Transverse colon (tissue), 4 donors: Measurements from ENCODE around the gene ARHGAP40. TPM values are rescaled to one million over a fixed set of nuclear protein-coding genes. Genes with fewer than 3 reads are reported as not detected.

Source experiments
- DNase-seq: peaks from one replicate; pipeline ENCODE4 v3.0.0-alpha.2; 2019
- H3K27ac ChIP-seq, 4 donors: fragments of 200-600 bp; sonication (generic); 2 replicates each; pipeline ENCODE4 v1.5.1; 2016 to 2018; ENCODE audit warnings: inconsistent platforms in 4 of 4
- H3K27me3 ChIP-seq: fragments of 200-600 bp; sonication (generic); 2 replicates; pipeline ENCODE4 v1.5.1; 2017; ENCODE audit warnings: inconsistent platforms
- H3K36me3 ChIP-seq, 4 donors: fragments of 200-600 bp; sonication (generic); 2 replicates each; pipeline ENCODE4 v1.5.1; 2017 to 2019; ENCODE audit warnings: inconsistent platforms in 4 of 4
- H3K4me1 ChIP-seq, 4 donors: fragments of 200-600 bp; sonication (generic); 2 replicates each; pipeline ENCODE4 v1.5.1; 2017 to 2020; ENCODE audit warnings: inconsistent platforms in 4 of 4
- H3K4me3 ChIP-seq, 4 donors: fragments of 200-600 bp; sonication (generic); 1 replicate in 1 of 4; 2 replicates in 3 of 4; pipeline versions ENCODE4 v1.5.1 to v1.6.1; 2017 to 2019; ENCODE audit warnings: inconsistent platforms in 4 of 4
- H3K9me3 ChIP-seq, 2 donors: fragments of 200-600 bp; sonication (generic); 2 replicates each; pipeline ENCODE4 v1.5.1; 2017 to 2019; ENCODE audit warnings: inconsistent platforms in 2 of 2
- CTCF ChIP-seq, 5 experiments: fragments of 200-600 bp in 3 of 5; fragments of 450-650 bp in 2 of 5; sonication (generic) in 3 of 5; IDR thresholded peaks; 1 replicate in 2 of 5; 2 replicates in 3 of 5; pipeline ENCODE4 v1.5.1; 2016 to 2017; ENCODE audit warnings: antibody characterized with exemption in 5 of 5, inconsistent platforms in 3 of 5, mild to moderate bottlenecking in 2 of 5, moderate library complexity in 1 of 5
- EP300 ChIP-seq: sonication (generic); formaldehyde crosslinking; IDR thresholded peaks from one replicate; pipeline ENCODE4 v1.6.1; 2017; ENCODE audit warnings: antibody characterized with exemption, low read depth
- POLR2A ChIP-seq: fragments of 450-650 bp; IDR thresholded peaks from one replicate; pipeline ENCODE4 v1.6.1; 2016; ENCODE audit warnings: antibody characterized with exemption, mild to moderate bottlenecking, moderate library complexity
- POLR2AphosphoS5 ChIP-seq, 3 donors: sonication (generic); formaldehyde crosslinking; IDR thresholded peaks; one replicate each; pipeline ENCODE4 v1.6.1; 2016; ENCODE audit warnings: antibody characterized with exemption in 3 of 3
- WGBS, 2 donors: methylation state at CpG; one replicate each; pipeline ENCODE4 v1.1.5; 2018; ENCODE audit warnings: low coverage in 1 of 2; 5-methylcytosine and 5-hydroxymethylcytosine counted together
- in situ Hi-C, 4 donors: fragments of 200-750 bp; cut with MboI; loops; one replicate each; pipeline versions ENCODE4 v1.15.0 to v1.15.1; 2017; ENCODE audit warnings: low sequenced_read_pairs in 3 of 4, low pct_ligation_motif_present in 1 of 4, low pct_unique_long_range_greater_than_20kb in 1 of 4
- intact Hi-C: fragments of 100-400 bp; cut with DNase I; formaldehyde crosslinking; loops from one replicate; pipeline ENCODE4 v1.15.1; 2023; ENCODE audit warnings: low total_unique reads
- total RNA-seq, 4 donors: library from RNA; depleted of rRNA; stranded (reverse); fragments of >200 nt; gene quantifications; one replicate each; pipeline ENCODE4 v1.1.0, GENCODE V29; 2016

Gene ARHGAP40
- total RNA-seq, 4 donors from 2014 or later, result not detected

- Histone ChIP-seq H3K27ac (no peak overlapping the region), H3K36me3 (no peaks in the 10 kb centered on the region), H3K27me3 (no peaks in the 10 kb centered on the region), H3K9me3 (no peaks in the 10 kb centered on the region), H3K4me1 (no peaks in the 10 kb centered on the region), H3K4me3 (no peak overlapping the region)
- WGBS, 2 donors, result 63 to 83% methylated on average over 3 to 10 of the region's 10 CpGs
- no peak for DNase-seq
- intact Hi-C loops, result no loop called here
- in situ Hi-C loops, result loop anchor here in 2 of 4 donors (25.0 kb wide), 3 partner anchors 260 to 410 kb away; no protein-coding TSS in a partner anchor
- TF ChIP-seq CTCF (IDR thresholded peaks at IDR 0.05) (no peak), POLR2AphosphoS5 (IDR thresholded peaks at IDR 0.05) (no peak), EP300 (no peak), POLR2A (no peak)
These were observed 25.5 kb downstream of the ARHGAP40 start for GRCh38 chr20:38626921-38627659.

- in situ Hi-C loops (loop anchor here in 2 of 4 donors (25.0 kb wide), 3 partner anchors 258 to 408 kb away; no protein-coding TSS in a partner anchor), intact Hi-C loops (no loop called here)
- WGBS, 2 donors, result 73 to 100% methylated on average over 1 to 9 of the region's 9 CpGs
- DNase-seq, result no peak
- H3K27me3 ChIP-seq, result peaks cover 3% of the 10 kb centered on the region
- no peak overlapping the region for H3K4me3 ChIP-seq
- H3K9me3 ChIP-seq, result no peaks in the 10 kb centered on the region
- no peaks in the 10 kb centered on the region for H3K4me1 ChIP-seq
- no peaks in the 10 kb centered on the region for H3K36me3 ChIP-seq
- TF ChIP-seq POLR2AphosphoS5 (IDR thresholded peaks at IDR 0.05) (no peak), CTCF (IDR thresholded peaks at IDR 0.05) (no peak), POLR2A (no peak), EP300 (no peak)
- H3K27ac ChIP-seq, result no peak overlapping the region
These were observed 27.2 kb downstream of the ARHGAP40 start for GRCh38 chr20:38628580-38629470.

- Histone ChIP-seq H3K9me3 (no peaks in the 10 kb centered on the region), H3K4me3 (no peak overlapping the region), H3K4me1 (no peaks in the 10 kb centered on the region), H3K36me3 (no peaks in the 10 kb centered on the region), H3K27me3 (peaks cover 15% of the 10 kb centered on the region), H3K27ac (no peak overlapping the region)
- TF ChIP-seq CTCF (IDR thresholded peaks at IDR 0.05) (no peak), POLR2A (no peak), EP300 (no peak), POLR2AphosphoS5 (IDR thresholded peaks at IDR 0.05) (no peak)
- intact Hi-C loops, result no loop called here
- WGBS, 2 donors, result 79 to 100% methylated on average over 1 of the region's 1 CpG
- in situ Hi-C loops, result loop anchor here in 2 of 4 donors (25.0 kb wide), 3 partner anchors 257 to 407 kb away; no protein-coding TSS in a partner anchor
- DNase-seq, result no peak
These were observed 28.4 kb downstream of the ARHGAP40 start for GRCh38 chr20:38629979-38630378.

- Histone ChIP-seq H3K27me3 (peaks cover 21% of the 10 kb centered on the region), H3K4me1 (no peaks in the 10 kb centered on the region), H3K36me3 (no peaks in the 10 kb centered on the region), H3K27ac (no peak overlapping the region), H3K4me3 (no peak overlapping the region), H3K9me3 (no peaks in the 10 kb centered on the region)
- TF ChIP-seq EP300 (no peak), CTCF (IDR thresholded peaks at IDR 0.05) (no peak), POLR2AphosphoS5 (IDR thresholded peaks at IDR 0.05) (no peak), POLR2A (no peak)
- in situ Hi-C loops, result loop anchor here in 2 of 4 donors (25.0 kb wide), 3 partner anchors 257 to 407 kb away; no protein-coding TSS in a partner anchor
- WGBS, 2 donors, result 60 to 71% methylated on average over 5 to 6 of the region's 6 CpGs
- DNase-seq, result no peak
- intact Hi-C loops, result no loop called here
These were observed 29.1 kb downstream of the ARHGAP40 start for GRCh38 chr20:38630727-38631126.
